Pulmonary artery endothelial cell (primary cell): ENCODE data around the gene CHRNA3. TPM values are rescaled to one million over a fixed set of nuclear protein-coding genes. Genes with fewer than 3 reads are reported as not detected.
"Not testable (repeated sequence)": the region's sequence is repeated elsewhere in the genome, so short reads cannot be mapped to it uniquely, and the experiment has no call there.

Experiments
- DNase-seq: peaks from one replicate; pipeline ENCODE4 v3.0.0-alpha.2; 2011; ENCODE audit warnings: low read depth, low spot score
- total RNA-seq: library from RNA; depleted of rRNA; stranded (reverse); fragments of >200 nt; gene quantifications from 2 replicates; pipeline ENCODE4 v1.2.3, GENCODE V29; 2014

Gene CHRNA3
- total RNA-seq, 1 donor from 2014 or later, result not detected

DNA sequence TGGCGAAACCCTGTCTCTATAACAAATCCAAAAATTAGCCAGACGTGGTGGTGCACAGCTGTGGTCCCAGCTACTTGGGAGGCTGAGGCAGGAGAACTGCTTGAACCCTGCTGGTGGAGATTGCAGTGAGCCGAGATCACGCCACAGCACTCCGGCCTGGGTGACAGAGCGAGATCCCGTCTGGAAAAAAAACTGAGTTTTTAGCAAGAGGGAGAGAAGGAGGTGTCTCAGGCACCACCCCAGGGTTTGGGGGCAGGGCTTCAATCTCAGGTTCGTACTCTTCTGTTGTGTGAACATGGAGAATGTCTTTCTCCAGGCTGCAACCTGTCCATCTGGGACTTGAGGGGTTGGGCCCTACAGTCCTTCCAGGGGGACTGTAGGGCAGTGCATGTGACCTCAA, 2.7 kb downstream of the CHRNA3 start:
- DNase-seq, result no peak

DNA sequence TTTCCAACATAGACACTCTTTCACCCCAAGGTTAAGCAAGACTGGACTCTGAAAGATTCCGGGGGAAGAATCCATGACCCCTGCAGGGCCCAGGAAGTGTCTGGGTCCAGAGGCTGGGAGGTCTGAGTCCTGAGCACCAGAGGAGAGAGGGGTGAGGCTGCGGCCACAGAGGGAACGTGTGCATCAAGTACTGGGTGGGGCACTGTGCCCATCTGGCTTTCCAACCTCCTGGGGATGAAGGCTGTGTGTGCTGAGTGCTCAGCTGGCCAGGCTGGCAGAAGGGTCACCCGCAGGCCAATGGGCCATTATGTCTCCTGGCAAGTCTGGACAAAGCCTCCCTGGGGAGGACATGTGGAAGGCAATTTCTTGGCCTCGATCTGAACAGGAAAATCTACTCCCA, 3.3 kb downstream of the CHRNA3 start:
- DNase-seq, result no peak

DNA sequence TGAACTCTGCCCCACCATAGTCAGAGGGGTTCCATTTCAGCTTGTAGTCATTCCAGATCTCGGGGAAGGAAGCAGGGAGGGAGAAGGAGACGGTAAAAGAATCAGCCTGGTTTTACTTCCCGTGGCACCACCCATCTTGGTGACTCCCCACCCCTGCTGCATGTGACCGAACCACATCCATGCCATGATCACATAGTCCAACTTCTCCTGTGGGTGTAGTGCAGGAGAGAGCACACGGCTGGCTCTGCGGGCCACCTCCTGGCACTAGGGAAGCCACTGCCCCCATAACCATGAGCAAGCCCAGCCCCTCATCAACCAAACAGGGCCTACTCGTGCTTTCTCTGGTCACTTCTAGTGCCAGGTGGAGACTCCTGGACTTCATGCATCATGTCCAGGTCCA, 3.7 kb downstream of the CHRNA3 start:
- no peak for DNase-seq

DNA sequence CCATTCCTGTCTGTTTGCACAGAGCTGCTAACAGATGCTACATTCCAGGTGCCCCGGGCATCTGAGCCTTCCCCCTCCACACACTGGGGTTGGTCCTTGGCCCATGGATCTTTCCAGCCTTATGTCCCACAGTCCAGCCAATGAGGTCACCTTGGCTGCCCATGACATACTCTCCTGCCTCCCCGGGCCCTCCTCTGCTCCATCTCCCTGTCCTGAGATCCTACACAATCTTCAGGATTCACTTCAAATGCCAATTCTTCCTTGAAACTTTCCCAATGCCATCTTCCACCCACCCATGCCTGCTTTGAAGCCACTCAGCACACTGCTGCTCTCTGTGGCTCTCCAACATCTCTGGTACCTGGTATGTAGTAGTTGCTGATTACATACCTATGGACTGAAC, 4.3 kb downstream of the CHRNA3 start:
- DNase-seq, result no peak

DNA sequence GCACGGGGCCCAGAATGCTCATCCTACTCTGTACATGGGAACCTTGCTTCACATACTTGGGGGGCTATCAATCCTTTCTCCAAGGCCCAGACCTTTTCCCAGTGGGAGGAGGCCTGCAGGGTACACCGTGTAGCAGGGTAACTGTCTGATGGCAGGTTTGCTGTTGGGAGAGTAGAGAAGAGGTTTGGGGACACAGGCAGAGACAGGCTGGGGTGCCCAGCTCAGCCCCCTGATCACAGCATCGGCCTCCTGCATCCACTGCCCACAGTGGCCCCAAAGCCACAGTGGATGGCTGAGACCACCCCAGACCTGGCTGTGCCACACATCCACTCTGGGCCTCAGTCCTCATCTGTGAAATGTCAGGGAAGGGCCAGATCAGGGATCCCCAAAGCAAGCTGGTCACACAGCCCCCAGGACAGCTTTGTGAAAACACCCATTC, 5.6 kb downstream of the CHRNA3 start:
- no peak for DNase-seq

DNA sequence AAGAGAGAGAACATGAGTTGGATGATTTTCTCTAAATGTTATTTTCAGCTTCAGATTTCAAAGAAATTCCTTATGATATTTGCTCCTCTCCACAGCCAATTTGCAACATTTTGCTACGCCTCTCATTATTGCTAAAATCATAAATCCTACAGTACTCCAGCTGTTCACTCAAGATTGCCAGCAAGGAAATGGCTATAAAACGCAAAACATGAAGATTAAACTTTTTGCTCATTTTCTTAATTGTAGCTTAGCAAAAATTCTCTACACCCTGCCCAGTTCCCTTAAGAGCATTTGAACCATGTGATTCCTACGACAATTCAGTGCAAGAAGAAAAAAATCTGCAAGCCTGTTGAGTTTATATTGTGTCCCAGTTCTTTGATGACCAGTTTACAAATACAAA, 6.8 kb downstream of the CHRNA3 start:
- DNase-seq, result no peak

DNA sequence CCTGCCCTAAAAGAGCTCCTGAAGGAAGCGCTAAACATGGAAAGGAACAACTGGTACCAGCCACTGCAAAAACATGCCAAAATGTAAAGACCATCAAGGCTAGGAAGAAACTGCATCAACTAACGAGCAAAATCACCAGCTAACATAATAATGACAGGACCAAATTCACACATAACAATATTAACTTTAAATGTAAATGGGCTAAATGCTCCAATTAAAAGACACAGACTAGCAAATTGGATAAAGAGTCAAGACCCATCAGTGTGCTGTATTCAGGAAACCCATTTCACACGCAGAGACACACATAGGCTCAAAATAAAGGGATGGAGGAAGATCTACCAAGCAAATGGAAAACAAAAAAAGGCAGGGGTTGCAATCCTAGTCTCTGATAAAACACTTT, 11.2 kb downstream of the CHRNA3 start:
- not testable (repeated sequence) for DNase-seq

DNA sequence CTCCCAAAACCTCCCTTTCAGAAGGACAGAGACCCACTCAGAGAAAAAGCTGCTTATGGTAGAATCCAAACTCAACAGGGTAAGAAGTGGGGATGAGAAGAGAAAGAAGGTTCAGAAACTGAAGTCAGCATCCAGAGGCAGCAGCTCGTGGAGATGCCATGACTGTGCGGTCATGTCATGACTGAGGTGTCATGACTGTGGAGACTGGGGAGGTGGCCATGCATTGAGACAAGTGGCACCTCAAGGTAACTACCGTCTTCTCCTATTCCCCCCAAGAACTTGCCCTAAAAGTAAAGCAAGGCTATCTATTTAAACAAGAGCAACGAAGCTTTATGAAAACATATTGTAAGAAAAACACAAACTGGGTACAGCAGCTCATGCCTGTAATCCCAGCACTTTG, 15.1 kb downstream of the CHRNA3 start:
- no peak for DNase-seq

DNA sequence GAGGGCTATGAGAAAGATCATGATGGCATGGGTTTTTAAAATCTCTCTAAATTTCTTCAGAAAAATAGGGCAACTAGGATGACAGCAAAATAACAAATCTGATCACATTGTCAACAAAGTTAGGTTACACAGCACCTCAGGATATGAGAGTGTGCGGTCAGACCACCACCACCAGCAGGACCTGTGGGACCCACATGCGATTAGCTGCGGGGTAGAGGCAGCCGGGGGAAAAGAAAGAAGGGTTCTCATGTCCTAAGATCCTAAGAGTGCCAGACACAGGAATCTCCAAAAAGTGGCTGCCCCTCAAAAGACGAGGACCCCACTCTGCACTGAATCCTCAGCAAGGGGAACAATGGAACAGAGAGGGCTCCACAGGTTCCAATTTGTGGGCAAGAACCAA, 15.6 kb downstream of the CHRNA3 start:
- no peak for DNase-seq

DNA sequence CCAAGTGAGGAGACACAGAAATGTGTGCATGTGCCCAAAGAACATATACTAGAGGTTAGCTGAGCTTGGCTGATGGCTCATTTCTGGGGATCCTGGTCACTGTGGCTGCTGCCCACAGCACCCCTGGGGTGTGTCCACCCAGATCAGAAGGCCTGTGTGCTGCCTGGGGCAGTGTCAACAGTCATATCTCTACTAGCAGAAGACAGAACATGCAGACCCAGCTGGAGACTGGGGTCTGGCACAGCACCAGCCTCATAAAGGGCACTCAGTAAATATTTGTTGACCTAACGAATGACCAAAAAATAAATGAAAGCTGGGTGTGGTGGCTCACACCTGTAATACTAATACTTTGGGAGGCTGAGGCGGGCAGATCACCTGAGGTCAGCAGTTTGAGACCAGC, 16.4 kb downstream of the CHRNA3 start:
- DNase-seq, result no peak

DNA sequence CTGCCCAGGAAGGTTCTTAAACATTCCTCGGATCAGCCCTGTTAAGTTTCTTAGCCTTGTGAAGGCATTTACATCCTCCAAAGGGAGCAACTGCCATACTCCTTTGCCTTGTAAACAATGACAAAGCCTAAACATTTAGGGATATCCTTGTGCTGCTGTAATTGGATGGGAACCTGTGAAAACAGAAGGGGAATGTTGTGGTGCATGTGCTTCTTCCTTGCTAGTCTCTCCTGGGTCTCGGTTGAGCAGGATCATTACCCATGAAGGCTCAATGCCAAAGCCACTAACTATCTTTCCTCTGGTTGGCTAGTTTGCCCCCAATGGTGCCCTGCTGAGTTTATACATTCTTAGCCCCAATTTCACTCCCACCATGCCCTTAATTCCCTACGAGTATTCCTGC, 17.3 kb downstream of the CHRNA3 start:
- DNase-seq, result no peak

DNA sequence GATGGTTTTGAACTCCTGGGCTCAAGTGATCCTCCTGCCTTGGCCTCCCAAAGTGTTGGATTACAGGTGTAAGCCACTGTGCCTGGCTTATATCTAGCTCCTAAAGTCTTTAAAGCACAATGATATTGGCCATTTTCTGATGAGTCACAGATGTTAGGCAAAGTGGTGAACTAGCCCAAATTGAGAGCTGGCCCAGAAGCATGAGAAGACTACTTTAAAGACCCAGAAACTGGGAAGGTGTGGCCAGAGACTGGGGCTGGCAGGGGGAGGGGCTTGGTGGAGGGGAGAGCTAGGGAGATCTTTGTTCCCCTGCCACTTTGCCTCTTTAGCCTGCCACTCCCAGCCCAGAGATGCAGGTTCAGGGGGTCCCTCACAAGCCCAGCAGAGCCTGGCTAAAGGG, 21.6 kb downstream of the CHRNA3 start:
- DNase-seq, result no peak

DNA sequence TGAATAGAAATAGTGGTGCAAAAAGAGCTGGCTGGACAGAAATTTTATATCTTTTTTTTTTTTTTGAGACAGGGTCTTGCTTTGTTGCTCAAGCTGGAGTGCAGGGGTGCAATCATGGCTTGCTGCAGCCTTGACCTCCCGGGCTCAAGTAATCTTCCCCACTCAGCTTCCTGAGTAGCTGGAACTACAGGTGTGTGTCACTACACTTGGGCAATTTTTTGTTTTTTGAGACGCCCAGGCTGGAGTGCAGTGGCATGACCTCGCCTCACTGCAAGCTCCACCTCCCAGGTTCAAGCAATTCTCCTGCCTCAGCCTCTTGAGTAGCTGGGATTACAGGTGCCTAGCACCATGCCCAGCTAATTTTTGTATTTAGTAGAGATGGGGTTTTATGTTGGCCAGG, 22.4 kb downstream of the CHRNA3 start:
- no peak for DNase-seq

DNA sequence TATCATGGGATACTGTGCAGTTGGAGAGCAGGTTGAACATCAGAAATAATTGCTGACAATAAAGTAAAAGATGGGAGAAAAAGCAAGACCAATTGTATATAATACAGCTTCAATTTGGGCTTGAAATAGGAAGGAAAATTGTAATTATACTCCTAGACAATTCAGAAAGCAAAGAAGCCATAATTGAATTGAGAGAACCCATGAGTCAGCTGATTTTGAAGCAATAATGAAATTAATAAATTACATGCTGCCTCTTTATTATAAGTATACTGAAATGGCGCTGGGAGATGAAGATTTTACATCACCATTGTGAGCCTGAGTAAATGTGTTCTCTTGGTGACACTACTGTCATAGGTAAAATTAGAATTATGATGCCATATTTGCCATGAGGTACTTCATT, 23.2 kb downstream of the CHRNA3 start:
- no peak for DNase-seq

DNA sequence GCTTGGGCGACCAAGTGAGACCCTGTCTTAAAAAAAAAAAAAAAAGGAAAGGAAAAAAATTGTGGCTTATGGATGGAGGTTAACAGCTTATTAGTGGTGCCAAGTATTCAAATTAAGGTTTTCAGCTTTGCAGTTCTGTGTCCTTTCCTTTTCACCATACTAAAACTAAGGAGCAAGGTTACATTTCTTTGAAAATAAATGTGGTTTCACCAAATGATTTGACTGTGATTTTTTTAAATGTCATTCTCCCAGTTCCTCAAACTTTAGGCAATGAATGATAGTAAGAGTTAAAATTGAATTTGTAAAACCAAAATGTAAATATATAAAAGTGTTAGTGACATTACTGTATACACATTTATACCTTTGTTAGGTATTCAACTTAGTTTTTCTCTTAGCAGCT, 45.9 kb downstream of the CHRNA3 start:
- no peak for DNase-seq

DNA sequence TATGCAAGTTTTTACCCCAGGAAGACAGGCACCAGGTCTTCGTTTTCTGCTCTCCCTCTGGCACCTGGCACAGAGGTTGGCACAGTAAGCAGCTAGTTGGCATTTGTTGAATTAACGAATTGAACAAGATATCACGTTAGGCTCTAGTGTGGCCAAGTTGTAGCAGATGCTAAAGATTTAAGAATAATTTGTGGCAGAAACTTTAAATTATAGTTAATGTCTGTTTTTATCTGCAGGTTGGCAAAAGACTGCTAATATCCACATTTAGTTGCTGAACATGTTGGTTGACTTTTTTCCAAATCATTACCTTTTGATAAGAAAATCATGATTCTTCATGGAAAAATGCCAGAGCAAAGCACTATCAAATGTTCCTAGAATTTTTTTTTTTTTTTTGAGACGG, 47.4 kb downstream of the CHRNA3 start:
- DNase-seq, result no peak

DNA sequence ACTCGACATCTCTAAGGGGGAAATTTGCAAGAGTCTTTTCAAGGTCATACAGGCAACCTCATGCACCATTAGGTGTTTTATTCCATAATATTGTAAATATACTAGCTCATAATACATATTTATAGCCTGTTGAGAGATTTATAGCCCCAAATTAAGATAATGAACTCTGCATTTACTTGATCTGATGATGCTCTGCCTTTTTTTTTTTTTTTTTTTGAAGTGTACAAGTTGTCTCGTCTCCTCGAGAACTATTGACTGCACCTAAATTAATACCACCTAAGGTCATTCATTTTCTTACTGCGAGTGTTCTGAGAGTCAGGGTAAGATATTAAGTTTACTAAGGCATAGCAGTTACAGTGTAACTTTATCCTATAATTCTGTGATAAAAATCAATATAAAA, 49.4 kb downstream of the CHRNA3 start:
- DNase-seq, result no peak

DNA sequence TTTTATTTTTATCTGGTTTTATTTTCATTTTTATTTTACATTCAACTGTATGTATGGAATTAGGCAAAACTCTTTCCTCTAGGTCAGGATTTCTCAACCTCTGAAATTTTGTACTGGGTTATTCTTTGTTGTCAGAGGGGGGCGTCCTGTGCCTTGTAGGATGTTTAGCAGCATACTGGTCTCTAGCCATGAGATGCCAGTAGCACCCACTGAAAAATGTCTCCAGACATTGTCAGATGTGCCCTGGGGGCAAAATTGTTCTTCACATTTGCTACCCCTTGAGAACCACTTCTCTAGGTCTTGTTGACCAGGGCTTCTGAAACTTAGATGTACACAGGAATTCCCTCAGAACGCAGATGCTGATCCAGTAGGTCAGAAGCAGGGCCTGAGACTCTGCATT, 50.1 kb downstream of the CHRNA3 start:
- no peak for DNase-seq

DNA sequence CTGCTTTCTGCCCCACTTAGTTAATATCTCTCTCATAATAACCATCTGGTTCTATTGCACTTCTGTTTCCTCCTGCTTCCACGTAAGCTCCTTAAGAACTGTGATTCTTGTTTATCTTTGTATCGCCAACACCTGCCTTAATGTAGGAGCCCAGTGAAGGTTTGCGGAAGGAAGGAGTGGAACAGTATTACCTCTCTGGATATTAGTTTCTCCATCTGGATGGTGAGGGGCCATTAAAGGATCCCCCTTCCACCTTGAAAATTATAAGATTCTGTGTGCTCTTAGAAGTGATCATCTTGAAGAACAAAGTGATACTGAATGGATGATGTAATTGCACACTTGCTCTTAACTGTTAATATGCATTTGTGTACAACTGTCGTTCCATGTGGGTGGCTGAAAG, 53.3 kb downstream of the CHRNA3 start:
- no peak for DNase-seq

DNA sequence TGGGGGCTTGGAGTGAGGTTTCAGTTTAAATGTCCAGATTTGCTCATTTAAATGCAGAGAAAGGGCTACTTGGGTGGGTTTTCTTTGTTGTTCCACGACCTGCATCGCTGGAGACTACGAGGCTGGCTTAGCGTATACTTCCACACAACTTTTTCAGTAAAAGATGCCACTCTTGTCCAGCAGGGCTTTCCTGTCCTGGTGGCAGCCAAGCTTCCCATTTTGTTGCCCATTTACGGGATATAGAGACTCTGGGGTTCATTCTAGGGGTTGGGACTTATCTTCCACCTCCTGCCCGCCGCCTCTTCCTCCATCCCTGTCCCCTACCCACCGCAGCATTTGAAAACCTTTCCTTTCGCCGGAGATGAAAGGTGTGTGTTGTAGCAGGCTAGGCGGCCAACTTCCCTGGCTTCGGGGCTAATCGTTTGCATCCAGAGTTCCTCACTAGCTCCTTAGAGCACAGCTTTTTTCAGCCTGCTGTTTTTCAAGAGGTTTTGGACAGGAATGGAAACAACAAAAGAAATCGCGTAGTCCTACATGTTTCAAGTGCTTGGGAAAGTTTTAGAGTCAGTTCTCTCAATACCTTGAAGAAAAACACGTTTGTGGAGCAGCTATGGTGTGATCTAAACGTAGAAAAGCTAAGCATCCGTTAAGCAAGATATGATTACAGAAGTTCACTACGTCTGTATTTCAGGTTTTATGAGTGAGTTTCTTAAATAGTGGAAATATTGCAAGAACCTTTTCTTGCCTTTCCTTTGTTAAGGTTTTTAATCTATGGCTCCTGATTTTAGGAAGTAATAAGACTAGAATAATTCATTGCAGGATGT, 54.6 kb downstream of the CHRNA3 start:
- DNase-seq, result no peak

DNA sequence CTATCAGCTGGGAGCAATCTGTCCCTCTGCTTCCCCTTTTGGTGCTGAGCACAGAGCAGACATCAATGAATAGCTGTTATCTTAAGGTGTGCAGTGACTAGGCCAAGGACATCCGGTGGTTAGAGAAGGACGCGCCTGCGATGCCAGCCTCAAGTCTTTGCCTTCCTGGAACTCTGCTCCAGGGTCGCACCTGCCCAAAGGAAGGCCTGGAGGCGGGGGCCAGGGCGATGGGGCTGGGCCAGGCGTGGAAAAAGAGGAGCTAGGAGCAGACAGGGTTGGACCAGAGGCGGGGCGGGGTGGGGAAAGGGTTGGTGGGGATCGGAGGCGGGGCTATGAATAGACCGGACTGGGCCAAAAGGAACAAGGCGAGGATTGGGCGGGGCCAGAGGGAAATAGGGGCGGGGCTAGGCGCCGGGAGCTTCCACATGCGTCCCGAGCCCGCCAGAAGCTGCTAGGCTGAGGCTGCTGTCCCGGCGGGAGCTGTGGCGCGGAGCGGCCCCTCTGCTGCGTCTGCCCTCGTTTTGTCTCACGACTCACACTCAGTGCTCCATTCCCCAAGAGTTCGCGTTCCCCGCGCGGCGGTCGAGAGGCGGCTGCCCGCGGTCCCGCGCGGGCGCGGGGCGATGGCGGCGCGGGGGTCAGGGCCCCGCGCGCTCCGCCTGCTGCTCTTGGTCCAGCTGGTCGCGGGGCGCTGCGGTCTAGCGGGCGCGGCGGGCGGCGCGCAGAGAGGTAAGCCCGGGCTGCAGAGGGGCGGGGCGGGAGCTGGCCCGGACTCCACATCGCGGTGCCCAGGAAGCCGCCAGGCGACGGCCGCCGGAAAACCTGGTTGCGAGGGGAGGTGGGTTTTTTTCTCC, 55.5 kb downstream of the CHRNA3 start, which contains the start of gene CHRNA5:
Gene CHRNA5, plus strand, starts transcription at position 424 of the 854 bp plus-strand sequence. Its CDS starts 200 bp downstream, at position 624.
- peak; percentile 27 for DNase-seq

DNA sequence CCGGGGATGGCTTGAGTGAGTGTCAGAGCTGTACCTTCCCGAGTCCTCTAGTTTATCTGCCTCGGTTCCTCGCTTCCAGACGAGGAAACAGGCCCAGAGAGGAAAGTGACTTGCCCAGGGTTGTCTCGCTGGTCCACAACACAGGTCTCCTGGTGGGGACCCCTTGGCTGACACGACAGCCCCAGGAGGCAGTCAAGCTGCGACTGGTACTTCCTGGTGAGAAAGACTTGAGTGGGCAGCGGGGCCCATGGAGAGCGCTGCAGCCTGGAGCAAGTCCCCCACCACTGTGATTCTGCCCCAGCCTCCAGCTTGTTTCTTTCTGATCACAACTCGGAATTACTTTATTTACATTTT, 56.1 kb downstream of the CHRNA3 start:
- no peak for DNase-seq

DNA sequence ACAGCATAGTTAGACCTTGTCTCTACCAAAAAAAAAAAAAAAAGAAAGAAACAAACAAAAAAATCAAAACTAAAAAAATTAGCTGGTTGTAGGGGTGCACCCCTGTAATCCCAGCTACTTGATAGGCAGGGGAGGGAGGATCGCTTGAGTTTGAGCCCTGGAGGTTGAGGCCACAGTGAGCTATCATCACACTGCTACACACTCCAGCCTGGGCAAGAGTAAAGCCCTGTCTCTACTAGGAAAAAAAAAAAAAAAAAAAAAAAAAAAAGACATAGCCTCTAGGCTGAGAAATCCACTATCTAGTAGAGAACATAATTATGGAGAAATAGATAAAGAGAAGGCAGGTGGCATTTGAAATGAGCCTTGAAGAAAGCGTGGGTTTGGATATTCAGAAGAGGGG, 57.7 kb downstream of the CHRNA3 start:
- no peak for DNase-seq
